IMR-90 (cell line): ENCODE data around the gene ROBO1. TPM values are rescaled to one million over a fixed set of nuclear protein-coding genes. Genes with fewer than 3 reads are reported as not detected.

Experiments used
- ATAC-seq: fragments of 200-7000 bp; cut with Tn5 transposase; 2 replicates; pipeline ENCODE4 v1.9.1; 2020; ENCODE audit warnings: low read depth, mild to moderate bottlenecking, moderate library complexity
- BruUV-seq: library from RNA; stranded (reverse); fragments of 400-500 nt; replicated peaks from 2 replicates; lab custom pipeline; 2021; lab: Mats Ljungman, UMichigan
- CTCF ChIA-PET: fragments of 300-600 bp; formaldehyde crosslinking; extraction: SDS; loops from one replicate; lab custom pipeline; 2021; ENCODE audit warnings: antibody characterized with exemption; lab: Yijun Ruan, JAX
- POLR2A ChIA-PET: fragments of 300-600 bp; sonication (Branson Sonifier 250); formaldehyde crosslinking; loops from one replicate; lab custom pipeline; 2022; ENCODE audit warnings: antibody characterized with exemption; ENCODE audit not compliant: unreplicated experiment; lab: Charles Lee
- DNase-seq: peaks from one replicate; pipeline ENCODE4 v3.0.0; 2013
- H2AFZ ChIP-seq: replicated peaks from 2 replicates; pipeline ENCODE3; 2013; ENCODE audit warnings: low read length, mild to moderate bottlenecking; ENCODE audit not compliant: poor library complexity
- H2AK5ac ChIP-seq: 2 replicates; pipeline ENCODE4 v1.6.1; 2013; ENCODE audit warnings: low read depth, low read length, inconsistent platforms
- H2AK9ac ChIP-seq: replicated peaks from 2 replicates; pipeline ENCODE3; 2013; ENCODE audit warnings: mild to moderate bottlenecking, low read depth, low read length, moderate library complexity; ENCODE audit not compliant: poor library complexity
- H2BK120ac ChIP-seq: 2 replicates; pipeline ENCODE4 v1.6.1; 2013; ENCODE audit warnings: low read depth, low read length, inconsistent platforms
- H2BK15ac ChIP-seq: 3 replicates; pipeline ENCODE4 v1.6.1; 2013; ENCODE audit warnings: low read depth, low read length, inconsistent platforms
- H2BK20ac ChIP-seq: 2 replicates; pipeline ENCODE4 v1.6.1; 2013; ENCODE audit warnings: low read depth, mild to moderate bottlenecking, inconsistent platforms, low read length, moderate library complexity
- H2BK5ac ChIP-seq: 2 replicates; pipeline ENCODE4 v1.6.1; 2013; ENCODE audit warnings: mild to moderate bottlenecking, low read depth, low read length, inconsistent platforms; ENCODE audit not compliant: poor library complexity, severe bottlenecking
- H3K14ac ChIP-seq: replicated peaks from 2 replicates; pipeline ENCODE4 v1.6.1; 2013; ENCODE audit warnings: low read depth, low read length, inconsistent platforms
- H3K18ac ChIP-seq: 2 replicates; pipeline ENCODE4 v1.6.1; 2013; ENCODE audit warnings: low read depth, low read length, control low read depth
- H3K23ac ChIP-seq: 2 replicates; pipeline ENCODE4 v1.6.1; 2013; ENCODE audit warnings: low read depth, low read length, inconsistent platforms
- H3K27ac ChIP-seq: 2 replicates; pipeline ENCODE4 v1.5.1; 2013; ENCODE audit warnings: mild to moderate bottlenecking, control low read depth, low read length; ENCODE audit not compliant: insufficient read depth
- H3K27me3 ChIP-seq: 2 replicates; pipeline ENCODE4 v1.6.1; 2013; ENCODE audit warnings: low read length; ENCODE audit not compliant: control insufficient read depth, insufficient read depth
- H3K36me3 ChIP-seq: 2 replicates; pipeline ENCODE4 v1.6.1; 2013; ENCODE audit warnings: low read length, mixed read lengths; ENCODE audit not compliant: control insufficient read depth, insufficient read depth
- H3K4ac ChIP-seq: 2 replicates; pipeline ENCODE4 v1.6.1; 2013; ENCODE audit warnings: low read depth, low read length, inconsistent platforms
- H3K4me1 ChIP-seq: 2 replicates; pipeline ENCODE4 v1.6.1; 2013; ENCODE audit warnings: low read length, mixed read lengths; ENCODE audit not compliant: control insufficient read depth, insufficient read depth
- H3K4me2 ChIP-seq: 2 replicates; pipeline ENCODE4 v1.6.1; 2013; ENCODE audit warnings: low read depth, mild to moderate bottlenecking, control low read depth, low read length, moderate library complexity
- H3K4me3 ChIP-seq: 2 replicates; pipeline ENCODE4 v1.5.1; 2013; ENCODE audit warnings: low read depth, mild to moderate bottlenecking, control low read depth, low read length, moderate library complexity; ENCODE audit not compliant: insufficient read depth
- H3K56ac ChIP-seq: 2 replicates; pipeline ENCODE4 v1.6.1; 2013; ENCODE audit warnings: low read length, inconsistent platforms; ENCODE audit not compliant: insufficient read depth; ENCODE audit errors: extremely low read depth
- H3K79me1 ChIP-seq, 2 experiments: 2 replicates each; pipeline ENCODE4 v1.6.1; 2013; ENCODE audit warnings: low read length in 2 of 2, inconsistent platforms in 1 of 2, low read depth in 1 of 2
- H3K9ac ChIP-seq: 2 replicates; pipeline ENCODE4 v1.6.1; 2013; ENCODE audit warnings: low read depth, low read length, control low read depth
- H3K9me1 ChIP-seq: 2 replicates; pipeline ENCODE4 v1.6.1; 2013; ENCODE audit warnings: low read length, inconsistent platforms; ENCODE audit not compliant: insufficient read depth
- H3K9me3 ChIP-seq: 2 replicates; pipeline ENCODE4 v1.6.1; 2013; ENCODE audit warnings: low read length; ENCODE audit not compliant: control insufficient read depth, insufficient read depth
- H4K20me1 ChIP-seq: 2 replicates; pipeline ENCODE4 v1.6.1; 2013; ENCODE audit warnings: low read length, inconsistent platforms; ENCODE audit not compliant: insufficient read depth
- H4K5ac ChIP-seq: 2 replicates; pipeline ENCODE4 v1.6.1; 2013; ENCODE audit warnings: mild to moderate bottlenecking, low read depth, low read length, control low read depth
- H4K8ac ChIP-seq, 2 experiments: 2 replicates each; pipeline ENCODE4 v1.6.1; 2013; ENCODE audit warnings: low read depth in 2 of 2, low read length in 2 of 2, control low read depth in 1 of 2, inconsistent platforms in 1 of 2
- H4K91ac ChIP-seq: 2 replicates; pipeline ENCODE4 v1.6.1; 2013; ENCODE audit warnings: low read depth, low read length, inconsistent platforms; ENCODE audit not compliant: insufficient read depth
- CEBPB ChIP-seq: IDR thresholded peaks from 2 replicates; pipeline ENCODE4 v1.6.1; 2012; ENCODE audit warnings: low read depth, low read length, improper control_type of control experiment
- CHD1 ChIP-seq: IDR thresholded peaks from 2 replicates; pipeline ENCODE4 v1.6.1; 2012; ENCODE audit warnings: low read depth, low read length, improper control_type of control experiment
- FOS ChIP-seq: fragments of 150-350 bp; IDR thresholded peaks from 2 replicates; pipeline ENCODE4 v1.6.1; 2016; ENCODE audit warnings: low read depth, low read length
- MAZ ChIP-seq: IDR thresholded peaks from 2 replicates; pipeline ENCODE4 v1.6.1; 2012; ENCODE audit warnings: low read depth, mild to moderate bottlenecking, low read length, improper control_type of control experiment, moderate library complexity, borderline replicate concordance
- MXI1 ChIP-seq: IDR thresholded peaks from 2 replicates; pipeline ENCODE4 v1.6.1; 2012; ENCODE audit warnings: low read depth, mild to moderate bottlenecking, low read length, moderate library complexity, borderline replicate concordance
- NFE2L2 ChIP-seq: fragments of 150-350 bp; IDR thresholded peaks from 2 replicates; pipeline ENCODE4 v1.6.1; 2016; ENCODE audit warnings: low read depth, mild to moderate bottlenecking, low read length
- POLR2A ChIP-seq: IDR thresholded peaks from 2 replicates; pipeline ENCODE4 v1.6.1; 2012; ENCODE audit warnings: mild to moderate bottlenecking, low read depth, low read length
- RAD21 ChIP-seq: IDR thresholded peaks from 2 replicates; pipeline ENCODE4 v1.6.1; 2012; ENCODE audit warnings: low read length, improper control_type of control experiment
- RCOR1 ChIP-seq: IDR thresholded peaks from 2 replicates; pipeline ENCODE4 v1.6.1; 2012; ENCODE audit warnings: mild to moderate bottlenecking, low read length, improper control_type of control experiment; ENCODE audit not compliant: insufficient replicate concordance
- RFX5 ChIP-seq: IDR thresholded peaks from 2 replicates; pipeline ENCODE4 v1.8.0; 2012; ENCODE audit warnings: low read depth, mild to moderate bottlenecking, low read length, moderate library complexity
- SMC3 ChIP-seq: fragments of 150-350 bp; IDR thresholded peaks from 2 replicates; pipeline ENCODE4 v1.6.1; 2016; ENCODE audit warnings: low read depth, mild to moderate bottlenecking, antibody characterized with exemption, low read length, moderate library complexity
- WGBS, 2 experiments: methylation state at CpG; one replicate each; pipeline versions ENCODE4 v1.1.5 to v1.1.7; 2013; ENCODE audit warnings: missing lambda C conversion rate in 2 of 2; ENCODE audit not compliant: insufficient read length in 1 of 2; ENCODE audit errors: extremely low coverage in 2 of 2; 5-methylcytosine and 5-hydroxymethylcytosine counted together
- dilution Hi-C: fragments of 300-500 bp; cut with HindIII; formaldehyde crosslinking; loops from one replicate; pipeline ENCODE4 v1.14.3; 2018; ENCODE audit warnings: low sequenced_read_pairs; ENCODE audit not compliant: unreplicated experiment
- in situ Hi-C: fragments of 300-500 bp; cut with MboI; formaldehyde crosslinking; loops from 3 replicates; pipeline ENCODE4 v1.14.3; 2019; ENCODE audit warnings: low sequenced_read_pairs, inconsistent platforms, mixed read lengths
- intact Hi-C: fragments of 100-400 bp; cut with micrococcal nuclease; formaldehyde crosslinking; loops from 2 replicates; pipeline ENCODE4 v1.10.0; 2022
- polyA plus RNA-seq, 3 experiments: library from polyadenylated mRNA; depleted of rRNA; stranded (reverse); fragments of >200 nt; gene quantifications; 2 replicates each; pipeline ENCODE4 v1.2.3, GENCODE V29; 2012; ENCODE audit warnings: low replicate concordance in 1 of 3
- total RNA-seq: library from RNA; depleted of rRNA; stranded (reverse); fragments of >200 nt; gene quantifications from 2 replicates; pipeline ENCODE4 v1.2.3, GENCODE V29; 2012
- TF ChIP-seq, protein P1 (sequence below): conservative IDR thresholded peaks from 2 replicates; pipeline ENCODE4 v1.5.1; 2012; ENCODE audit warnings: mild to moderate bottlenecking, low read depth, low read length, improper control_type of control experiment
- TF ChIP-seq, protein P2 (sequence below): fragments of 150-350 bp; IDR thresholded peaks from 2 replicates; pipeline ENCODE4 v1.6.1; 2016; ENCODE audit warnings: low read depth, mild to moderate bottlenecking, low read length, moderate library complexity, borderline replicate concordance

Gene ROBO1
- total and polyA plus RNA-seq, 2 of the 4 experiments (the other 2 are of a cell fraction): 24.1 to 53.9 TPM

DNA sequence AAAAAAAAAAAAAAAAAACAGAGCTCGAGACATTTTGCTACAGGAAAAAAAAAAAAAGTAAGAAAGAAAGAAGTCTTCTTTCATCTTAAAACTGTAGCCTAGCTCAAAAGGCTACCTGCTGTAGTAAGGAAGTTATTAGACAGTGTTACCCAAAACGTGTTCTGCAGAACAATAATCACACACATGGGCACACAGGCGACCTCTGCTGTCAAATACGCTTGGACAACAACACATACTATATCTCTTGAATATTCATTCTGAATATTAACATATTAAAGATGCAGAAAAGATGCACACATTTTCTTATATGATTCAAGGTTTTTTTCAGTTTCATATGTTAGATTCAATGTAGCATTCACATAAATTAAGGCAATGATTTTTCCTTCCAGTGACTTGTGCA is 215.8 kb downstream of the ROBO1 start:
- no peak overlapping the region for H3K56ac ChIP-seq
- no peak overlapping the region for H2AK5ac ChIP-seq
- dilution Hi-C loops (no loop called here), intact Hi-C loops (no loop called here), in situ Hi-C loops (no loop called here)
- ChIA-PET POLR2A (no interaction called here), CTCF (interaction anchor here (0.6 to 0.7 kb wide), 2 partner anchors 8 to 161 kb away, joined by 3 read pairs; no protein-coding TSS in a partner anchor)
- no peaks in the 10 kb centered on the region for H3K27me3 ChIP-seq
- ATAC-seq (no peak), DNase-seq (no peak)
- WGBS, 2 experiments: no CpG with 5 or more reads among the region's 4 CpGs
- H2BK20ac ChIP-seq: no peak overlapping the region
- TF ChIP-seq, protein P1, sequence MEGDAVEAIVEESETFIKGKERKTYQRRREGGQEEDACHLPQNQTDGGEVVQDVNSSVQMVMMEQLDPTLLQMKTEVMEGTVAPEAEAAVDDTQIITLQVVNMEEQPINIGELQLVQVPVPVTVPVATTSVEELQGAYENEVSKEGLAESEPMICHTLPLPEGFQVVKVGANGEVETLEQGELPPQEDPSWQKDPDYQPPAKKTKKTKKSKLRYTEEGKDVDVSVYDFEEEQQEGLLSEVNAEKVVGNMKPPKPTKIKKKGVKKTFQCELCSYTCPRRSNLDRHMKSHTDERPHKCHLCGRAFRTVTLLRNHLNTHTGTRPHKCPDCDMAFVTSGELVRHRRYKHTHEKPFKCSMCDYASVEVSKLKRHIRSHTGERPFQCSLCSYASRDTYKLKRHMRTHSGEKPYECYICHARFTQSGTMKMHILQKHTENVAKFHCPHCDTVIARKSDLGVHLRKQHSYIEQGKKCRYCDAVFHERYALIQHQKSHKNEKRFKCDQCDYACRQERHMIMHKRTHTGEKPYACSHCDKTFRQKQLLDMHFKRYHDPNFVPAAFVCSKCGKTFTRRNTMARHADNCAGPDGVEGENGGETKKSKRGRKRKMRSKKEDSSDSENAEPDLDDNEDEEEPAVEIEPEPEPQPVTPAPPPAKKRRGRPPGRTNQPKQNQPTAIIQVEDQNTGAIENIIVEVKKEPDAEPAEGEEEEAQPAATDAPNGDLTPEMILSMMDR: no peak
- no peak for TF ChIP-seq RAD21
- TF ChIP-seq RCOR1: no peak
- no peak for TF ChIP-seq FOS
- no peak for TF ChIP-seq MXI1
- TF ChIP-seq, protein P2, sequence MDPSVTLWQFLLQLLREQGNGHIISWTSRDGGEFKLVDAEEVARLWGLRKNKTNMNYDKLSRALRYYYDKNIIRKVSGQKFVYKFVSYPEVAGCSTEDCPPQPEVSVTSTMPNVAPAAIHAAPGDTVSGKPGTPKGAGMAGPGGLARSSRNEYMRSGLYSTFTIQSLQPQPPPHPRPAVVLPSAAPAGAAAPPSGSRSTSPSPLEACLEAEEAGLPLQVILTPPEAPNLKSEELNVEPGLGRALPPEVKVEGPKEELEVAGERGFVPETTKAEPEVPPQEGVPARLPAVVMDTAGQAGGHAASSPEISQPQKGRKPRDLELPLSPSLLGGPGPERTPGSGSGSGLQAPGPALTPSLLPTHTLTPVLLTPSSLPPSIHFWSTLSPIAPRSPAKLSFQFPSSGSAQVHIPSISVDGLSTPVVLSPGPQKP: no peak
- no peak for TF ChIP-seq CEBPB
- no peak for TF ChIP-seq CHD1
- TF ChIP-seq RFX5: no peak
- no peak for TF ChIP-seq NFE2L2
- no peak for TF ChIP-seq POLR2A
- TF ChIP-seq MAZ: no peak
- TF ChIP-seq SMC3: no peak
- no peak overlapping the region for H4K91ac ChIP-seq
- H3K4me1 ChIP-seq: no peaks in the 10 kb centered on the region
- H3K9me3 ChIP-seq: no peaks in the 10 kb centered on the region
- H3K14ac ChIP-seq: no peak overlapping the region
- no peak overlapping the region for H4K5ac ChIP-seq
- no peak overlapping the region for H2AK9ac ChIP-seq
- no peak overlapping the region for H4K8ac ChIP-seq
- H3K9me1 ChIP-seq: no peaks in the 10 kb centered on the region
- H3K4ac ChIP-seq: no peak overlapping the region
- H3K4me2 ChIP-seq: no peak overlapping the region
- no peak overlapping the region for H2BK120ac ChIP-seq
- BruUV-seq: no TSS peak
- no peak overlapping the region for H2BK15ac ChIP-seq
- no peaks in the 10 kb centered on the region for H4K20me1 ChIP-seq
- H3K27ac ChIP-seq: no peak overlapping the region
- H3K18ac ChIP-seq: no peak overlapping the region
- no peak overlapping the region for H2BK5ac ChIP-seq
- H3K9ac ChIP-seq: no peak overlapping the region
- H3K36me3 ChIP-seq: no peaks in the 10 kb centered on the region
- H3K23ac ChIP-seq: no peak overlapping the region
- H2AFZ ChIP-seq: no peak overlapping the region
- no peaks in the 10 kb centered on the region for H3K79me1 ChIP-seq
- H3K4me3 ChIP-seq: no peak overlapping the region
